ENCODE results near the gene NDUFV1. TPM values are rescaled to one million over a fixed set of nuclear protein-coding genes. Genes with fewer than 3 reads are reported as not detected.

NDUFV1 gene
- total and polyA plus RNA-seq, 9 of the 15 experiments (the other 6 are each of a cell fraction or from before 2014, with no cell fraction given) = 10.8 to 423 (median 209) TPM

GRCh38 chr11:67635231-67635521 is 28.4 kb downstream of the NDUFV1 start:
- BruUV-seq (replicated peaks) = no TSS peak
- Histone ChIP-seq H3K9ac (ENCODE audit: insufficient read depth in 1 of 2, low read depth in 2 of 2, low read length in 2 of 2) (no peak overlapping the region), H3K9me1 (ENCODE audit: control insufficient read depth, insufficient read depth, low read length) (no peaks in the 10 kb centered on the region), H3K4me2 (ENCODE audit: insufficient read depth, low read length) (no peak overlapping the region), H3K36me3 (ENCODE audit: control insufficient read depth, insufficient read depth, low read length) (no peaks in the 10 kb centered on the region), H3K79me2 (ENCODE audit: control insufficient read depth, insufficient read depth, low read length) (no peaks in the 10 kb centered on the region), H3K4me1 (replicated peaks in 1 of 2; ENCODE audit: control insufficient read depth in 2 of 2, insufficient read depth in 2 of 2, low read length in 2 of 2) (peaks cover 10 to 60% of the 10 kb centered on the region in 2 experiments; a peak in 4 of 5 replicates), H2AFZ (ENCODE audit: low read depth, low read length) (no peak overlapping the region), H3K9me3 (replicated peaks; ENCODE audit: control insufficient read depth, insufficient read depth, low read depth, low read length) (no peaks in the 10 kb centered on the region), H4K20me1 (replicated peaks; ENCODE audit: control insufficient read depth, insufficient read depth, low read length) (no peaks in the 10 kb centered on the region), H3K27ac (ENCODE audit: extremely low read depth, low read depth, low read length) (no peak overlapping the region), H3K27me3 (ENCODE audit: control insufficient read depth in 2 of 2, insufficient read depth in 2 of 2, low read length in 2 of 2) (peaks cover 0 to 7% of the 10 kb centered on the region in 2 experiments; a peak in 2 of 5 replicates), H3K4me3 (no peak overlapping the region)
- ATAC-seq (no peak), FAIRE-seq (no peak), DNase-seq (ENCODE audit: extremely low read depth in 1 of 4, low spot score in 3 of 4) (no peak)
- POLR2A ChIA-PET = no interaction called here
- intact Hi-C loops (cut with micrococcal nuclease) (no loop called here), in situ Hi-C loops (cut with MboI) (no loop called here)
- CTCF ChIA-PET (ENCODE audit: low intra/inter-chr PET ratio) = no interaction called here
- WGBS (ENCODE audit: insufficient coverage, low coverage, missing lambda C conversion rate) = 11% methylated on average over 3 of the region's 4 CpGs
- TF ChIP-seq ZNF57 (CRISPR knock-in tag; IDR thresholded peaks at IDR 0.05) (no peak), CBFA2T2 (conservative IDR thresholded peaks at IDR 0.05) (no peak), ZBTB43 (CRISPR knock-in tag; IDR thresholded peaks at IDR 0.05) (no peak), ASH1L (IDR thresholded peaks at IDR 0.05; ENCODE audit: borderline replicate concordance, low read depth, partially characterized antibody) (no peak), ZBTB1 (CRISPR knock-in tag; IDR thresholded peaks at IDR 0.05; ENCODE audit: borderline replicate concordance, low read depth) (no peak), ZNF695 (CRISPR knock-in tag; IDR thresholded peaks at IDR 0.05) (no peak), BMI1 (IDR thresholded peaks at IDR 0.05; ENCODE audit: low read length) (no peak), ZFP30 (CRISPR knock-in tag; IDR thresholded peaks at IDR 0.05; ENCODE audit: borderline replicate concordance) (no peak), SMC3 (conservative IDR thresholded peaks at IDR 0.05; ENCODE audit: insufficient read depth, low read depth, low read length) (no peak), TFAP4 (CRISPR knock-in tag; IDR thresholded peaks at IDR 0.05; ENCODE audit: borderline replicate concordance) (no peak), CREM (IDR thresholded peaks at IDR 0.05; ENCODE audit: low read depth) (no peak), ZNF75A (CRISPR knock-in tag; IDR thresholded peaks at IDR 0.05) (no peak), ZBTB5 (IDR thresholded peaks at IDR 0.05) (no peak), ZNF512 (tag; IDR thresholded peaks at IDR 0.05) (no peak)
- TF ChIP-seq, protein P1, sequence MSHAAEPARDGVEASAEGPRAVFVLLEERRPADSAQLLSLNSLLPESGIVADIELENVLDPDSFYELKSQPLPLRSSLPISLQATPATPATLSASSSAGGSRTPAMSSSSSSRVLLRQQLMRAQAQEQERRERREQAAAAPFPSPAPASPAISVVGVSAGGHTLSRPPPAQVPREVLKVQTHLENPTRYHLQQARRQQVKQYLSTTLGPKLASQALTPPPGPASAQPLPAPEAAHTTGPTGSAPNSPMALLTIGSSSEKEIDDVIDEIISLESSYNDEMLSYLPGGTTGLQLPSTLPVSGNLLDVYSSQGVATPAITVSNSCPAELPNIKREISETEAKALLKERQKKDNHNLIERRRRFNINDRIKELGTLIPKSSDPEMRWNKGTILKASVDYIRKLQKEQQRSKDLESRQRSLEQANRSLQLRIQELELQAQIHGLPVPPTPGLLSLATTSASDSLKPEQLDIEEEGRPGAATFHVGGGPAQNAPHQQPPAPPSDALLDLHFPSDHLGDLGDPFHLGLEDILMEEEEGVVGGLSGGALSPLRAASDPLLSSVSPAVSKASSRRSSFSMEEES (CRISPR knock-in tag; IDR thresholded peaks at IDR 0.05) = no peak
- TF ChIP-seq, protein P2, sequence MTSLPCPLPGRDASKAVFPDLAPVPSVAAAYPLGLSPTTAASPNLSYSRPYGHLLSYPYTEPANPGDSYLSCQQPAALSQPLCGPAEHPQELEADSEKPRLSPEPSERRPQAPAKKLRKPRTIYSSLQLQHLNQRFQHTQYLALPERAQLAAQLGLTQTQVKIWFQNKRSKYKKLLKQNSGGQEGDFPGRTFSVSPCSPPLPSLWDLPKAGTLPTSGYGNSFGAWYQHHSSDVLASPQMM (CRISPR knock-in tag; IDR thresholded peaks at IDR 0.05) = no peak
